Measurements from ENCODE around the gene MRPL55. TPM values are rescaled to one million over a fixed set of nuclear protein-coding genes. Genes with fewer than 3 reads are reported as not detected.

MRPL55 gene
- total and polyA plus RNA-seq, 2 of the 4 experiments (the other 2 are of a cell fraction), result 48.9 to 95.4 TPM

DNA sequence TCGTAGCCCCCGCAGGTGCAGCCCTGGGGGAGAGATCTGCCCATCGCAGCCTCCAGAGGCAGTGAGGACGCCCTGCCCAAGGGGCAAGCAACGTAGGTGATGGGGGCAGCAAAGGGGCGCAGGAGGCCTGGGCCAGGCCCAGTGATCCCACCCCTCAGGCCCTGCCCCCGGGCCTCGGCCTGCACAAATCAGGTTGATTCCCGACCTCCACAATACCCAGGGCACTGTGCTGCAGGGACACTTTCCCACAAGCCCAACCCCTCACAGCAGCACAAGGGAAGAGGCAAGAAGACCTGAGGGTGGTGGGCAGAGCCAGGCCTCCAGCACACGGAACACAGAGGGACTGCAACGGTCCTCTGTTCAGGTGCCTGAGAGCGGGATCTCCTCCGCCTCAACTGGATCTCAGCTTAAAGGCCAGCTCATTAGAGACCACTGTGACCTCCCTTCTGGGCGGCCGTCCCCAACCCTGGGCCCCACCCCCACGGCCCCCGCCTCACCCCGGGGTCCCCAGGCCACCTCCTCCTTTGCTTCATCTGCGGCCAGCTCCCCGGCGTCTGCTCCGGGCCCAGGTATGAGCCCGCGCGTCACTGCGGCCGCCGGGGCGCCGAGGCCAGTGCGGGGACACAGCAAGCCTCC is 27.4 kb downstream of the MRPL55 start:
- dilution Hi-C loops (cut with HindIII; ENCODE audit: low sequenced_read_pairs, unreplicated experiment) (no loop called here), intact Hi-C loops (cut with micrococcal nuclease) (loop anchor here (5.0 to 10.0 kb wide), 4 partner anchors 84 to 597 kb away; partner anchors contain the start of gene WNT9A), in situ Hi-C loops (cut with MboI; ENCODE audit: low sequenced_read_pairs) (loop anchor here (10.0 kb wide), 1 partner anchor 317 kb away; no protein-coding TSS in a partner anchor)
- Histone ChIP-seq H3K9me1 (ENCODE audit: insufficient read depth, low read length) (peaks cover 10% of the 10 kb centered on the region; the same call in 1 of the 2 replicates), H3K27ac (ENCODE audit: insufficient read depth, low read length) (peak overlapping the region; percentile 66), H4K5ac (ENCODE audit: low read depth, low read length) (peak overlapping the region; percentile 84), H3K36me3 (ENCODE audit: control insufficient read depth, insufficient read depth, low read length) (peaks cover 2% of the 10 kb centered on the region; the same call in 1 of the 2 replicates), H4K91ac (ENCODE audit: insufficient read depth, low read depth, low read length) (peak overlapping the region; percentile 77; the same call in 1 of the 2 replicates), H3K56ac (ENCODE audit: extremely low read depth, insufficient read depth, low read length) (0 out of 2 replicates have a peak overlapping the region, but pooled peaks have one; percentile 43), H3K4ac (ENCODE audit: low read depth, low read length) (peak overlapping the region; percentile 83), H2AFZ (replicated peaks; ENCODE audit: low read length, poor library complexity) (peak overlapping the region; percentile 94), H3K14ac (replicated peaks; ENCODE audit: low read depth, low read length) (peak overlapping the region; percentile 81), H3K79me1 (ENCODE audit: low read depth in 1 of 2, low read length in 2 of 2) (peaks cover 3 to 32% of the 10 kb centered on the region in 2 experiments; a peak in 2 of 4 replicates), H2BK20ac (ENCODE audit: low read depth, low read length) (no peak overlapping the region), H2BK15ac (ENCODE audit: low read depth, low read length) (no peak overlapping the region), H3K9ac (ENCODE audit: low read depth, low read length) (peak overlapping the region; percentile 97), H3K23ac (ENCODE audit: low read depth, low read length) (peak overlapping the region; percentile 89), H3K4me2 (ENCODE audit: low read depth, low read length) (peak overlapping the region; percentile 100), H3K4me3 (ENCODE audit: insufficient read depth, low read depth, low read length) (peak overlapping the region; percentile 82), H4K20me1 (ENCODE audit: insufficient read depth, low read length) (peaks cover 47% of the 10 kb centered on the region), H3K18ac (ENCODE audit: low read depth, low read length) (no peak overlapping the region), H2AK9ac (replicated peaks; ENCODE audit: low read depth, low read length, poor library complexity) (peak overlapping the region; percentile 97), H2BK120ac (ENCODE audit: low read depth, low read length) (no peak overlapping the region), H2AK5ac (ENCODE audit: low read depth, low read length) (peak overlapping the region; percentile 90), H3K9me3 (ENCODE audit: control insufficient read depth, insufficient read depth, low read length) (no peaks in the 10 kb centered on the region), H3K27me3 (ENCODE audit: control insufficient read depth, insufficient read depth, low read length) (no peaks in the 10 kb centered on the region), H2BK5ac (ENCODE audit: low read depth, low read length, poor library complexity, severe bottlenecking) (peak overlapping the region; percentile 80), H4K8ac (ENCODE audit: low read depth in 2 of 2, low read length in 2 of 2) (peak overlapping the region; percentile 32 to 87; a peak in 3 of 4 replicates), H3K4me1 (ENCODE audit: control insufficient read depth, insufficient read depth, low read length) (peaks cover 16% of the 10 kb centered on the region)
- WGBS, 2 experiments (ENCODE audit: extremely low coverage in 2 of 2, insufficient read length in 1 of 2), result 25% methylated on average over 8 of the region's 31 CpGs; no CpG with 5 or more reads in 1 of the 2 experiments
- no peak for DNase-seq
- ATAC-seq (ENCODE audit: low read depth), result peak; percentile 8
- ChIA-PET CTCF (interaction anchor here (1.1 kb wide), 1 partner anchor 33 kb away, joined by 5 read pairs; no protein-coding TSS in a partner anchor), POLR2A (ENCODE audit: unreplicated experiment) (interaction anchor here (0.5 kb wide), 1 partner anchor 15 kb away, joined by 3 read pairs; no protein-coding TSS in a partner anchor)
- BruUV-seq (replicated peaks), result no TSS peak
- TF ChIP-seq CTCF (conservative IDR thresholded peaks at IDR 0.05; ENCODE audit: low read depth, low read length) (no peak), MXI1 (IDR thresholded peaks at IDR 0.05; ENCODE audit: borderline replicate concordance, low read depth, low read length) (no peak), MAZ (IDR thresholded peaks at IDR 0.05; ENCODE audit: borderline replicate concordance, low read depth, low read length) (no peak), RCOR1 (IDR thresholded peaks at IDR 0.05; ENCODE audit: insufficient replicate concordance, low read length) (no peak), RAD21 (IDR thresholded peaks at IDR 0.05; ENCODE audit: low read length) (no peak), RFX5 (IDR thresholded peaks at IDR 0.05; ENCODE audit: low read depth, low read length) (no peak), POLR2A (IDR thresholded peaks at IDR 0.05; ENCODE audit: low read depth, low read length) (no peak), BHLHE40 (IDR thresholded peaks at IDR 0.05; ENCODE audit: low read depth, low read length) (no peak), FOS (IDR thresholded peaks at IDR 0.05; ENCODE audit: low read depth, low read length) (no peak), CHD1 (IDR thresholded peaks at IDR 0.05; ENCODE audit: low read depth, low read length) (no peak), NFE2L2 (IDR thresholded peaks at IDR 0.05; ENCODE audit: low read depth, low read length) (no peak), MAFK (IDR thresholded peaks at IDR 0.05; ENCODE audit: low read depth, low read length) (no peak)
- TF ChIP-seq, protein P1, sequence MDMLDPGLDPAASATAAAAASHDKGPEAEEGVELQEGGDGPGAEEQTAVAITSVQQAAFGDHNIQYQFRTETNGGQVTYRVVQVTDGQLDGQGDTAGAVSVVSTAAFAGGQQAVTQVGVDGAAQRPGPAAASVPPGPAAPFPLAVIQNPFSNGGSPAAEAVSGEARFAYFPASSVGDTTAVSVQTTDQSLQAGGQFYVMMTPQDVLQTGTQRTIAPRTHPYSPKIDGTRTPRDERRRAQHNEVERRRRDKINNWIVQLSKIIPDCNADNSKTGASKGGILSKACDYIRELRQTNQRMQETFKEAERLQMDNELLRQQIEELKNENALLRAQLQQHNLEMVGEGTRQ (IDR thresholded peaks at IDR 0.05; ENCODE audit: low read depth, low read length), result no peak
- TF ChIP-seq, protein P2, sequence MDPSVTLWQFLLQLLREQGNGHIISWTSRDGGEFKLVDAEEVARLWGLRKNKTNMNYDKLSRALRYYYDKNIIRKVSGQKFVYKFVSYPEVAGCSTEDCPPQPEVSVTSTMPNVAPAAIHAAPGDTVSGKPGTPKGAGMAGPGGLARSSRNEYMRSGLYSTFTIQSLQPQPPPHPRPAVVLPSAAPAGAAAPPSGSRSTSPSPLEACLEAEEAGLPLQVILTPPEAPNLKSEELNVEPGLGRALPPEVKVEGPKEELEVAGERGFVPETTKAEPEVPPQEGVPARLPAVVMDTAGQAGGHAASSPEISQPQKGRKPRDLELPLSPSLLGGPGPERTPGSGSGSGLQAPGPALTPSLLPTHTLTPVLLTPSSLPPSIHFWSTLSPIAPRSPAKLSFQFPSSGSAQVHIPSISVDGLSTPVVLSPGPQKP (IDR thresholded peaks at IDR 0.05; ENCODE audit: borderline replicate concordance, low read depth, low read length), result no peak
